Esophagus (tissue), 2 donors: Measurements from ENCODE around the gene SPHK2. TPM values are rescaled to one million over a fixed set of nuclear protein-coding genes. Genes with fewer than 3 reads are reported as not detected.
"Not testable (repeated sequence)": the region's sequence is repeated elsewhere in the genome, so short reads cannot be mapped to it uniquely, and the experiment has no call there.

ENCODE experiments used
- H3K27ac ChIP-seq, 2 donors: one replicate each; pipeline ENCODE4 v1.5.1; 2013; ENCODE audit warnings: low read depth in 2 of 2, mild to moderate bottlenecking in 2 of 2, inconsistent platforms in 1 of 2, low read length in 1 of 2, moderate library complexity in 1 of 2
- H3K27me3 ChIP-seq, 2 donors: one replicate each; pipeline ENCODE4 v1.6.1; 2013; ENCODE audit warnings: low read length in 2 of 2, control low read depth in 1 of 2, mild to moderate bottlenecking in 1 of 2; ENCODE audit not compliant: insufficient read depth in 2 of 2, control insufficient read depth in 1 of 2
- H3K36me3 ChIP-seq, 2 donors: one replicate each; pipeline ENCODE4 v1.6.1; 2013; ENCODE audit warnings: low read length in 1 of 2; ENCODE audit not compliant: control insufficient read depth in 2 of 2, insufficient read depth in 2 of 2
- H3K4me1 ChIP-seq, 2 donors: one replicate each; pipeline ENCODE4 v1.6.1; 2013; ENCODE audit warnings: low read length in 1 of 2; ENCODE audit not compliant: control insufficient read depth in 2 of 2, insufficient read depth in 2 of 2
- H3K4me3 ChIP-seq, 2 donors: one replicate each; pipeline ENCODE4 v1.5.1; 2013; ENCODE audit warnings: low read length in 2 of 2, mild to moderate bottlenecking in 2 of 2, low read depth in 1 of 2, moderate library complexity in 1 of 2
- H3K9me3 ChIP-seq, 2 donors: one replicate each; pipeline ENCODE4 v1.6.1; 2013; ENCODE audit warnings: mild to moderate bottlenecking in 2 of 2, low read depth in 1 of 2, low read length in 1 of 2, moderate library complexity in 1 of 2; ENCODE audit not compliant: control insufficient read depth in 2 of 2, insufficient read depth in 1 of 2
- WGBS, 2 donors: extraction: QIAGEN DNeasy Blood & Tissue Kit; methylation state at CpG; one replicate each; pipeline ENCODE4 v1.1.7; 2013; 5-methylcytosine and 5-hydroxymethylcytosine counted together
- polyA plus RNA-seq, 2 donors: library from polyadenylated mRNA; stranded (reverse); fragments of 200-250 nt; gene quantifications; one replicate each; pipeline ENCODE4 v1.2.3, GENCODE V29; 2013
- donor health status: healthy with polysubstance abuse.
- donor health status: Bipolar disorder and iron deficiency.

SPHK2 gene
- polyA plus RNA-seq, 2 donors = 9.0 to 15.5 TPM

DNA sequence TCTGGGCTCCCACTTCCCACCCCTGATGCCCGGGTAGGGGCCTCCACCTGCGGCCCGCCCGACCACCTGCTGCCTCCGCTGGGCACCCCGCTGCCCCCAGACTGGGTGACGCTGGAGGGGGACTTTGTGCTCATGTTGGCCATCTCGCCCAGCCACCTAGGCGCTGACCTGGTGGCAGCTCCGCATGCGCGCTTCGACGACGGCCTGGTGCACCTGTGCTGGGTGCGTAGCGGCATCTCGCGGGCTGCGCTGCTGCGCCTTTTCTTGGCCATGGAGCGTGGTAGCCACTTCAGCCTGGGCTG is 9.9 kb downstream of the SPHK2 start:
- WGBS, 2 donors = 93% methylated on average over 22 of the region's 22 CpGs
- peak overlapping the region in 1 of 2 donors; percentile 8 for H3K27ac ChIP-seq
- peaks cover 0 to 9% of the 10 kb centered on the region in 2 donors for H3K36me3 ChIP-seq
- no peaks in the 10 kb centered on the region for H3K27me3 ChIP-seq
- H3K4me3 ChIP-seq = no peak overlapping the region
- H3K9me3 ChIP-seq = no peaks in the 10 kb centered on the region
- peaks cover 0 to 18% of the 10 kb centered on the region in 2 donors for H3K4me1 ChIP-seq

GRCh38 chr19:48629599-48630295 is 10.4 kb downstream of the SPHK2 start:
- Histone ChIP-seq H3K9me3 (no peaks in the 10 kb centered on the region), H3K27ac (peak overlapping the region; percentile 22 to 66), H3K4me1 (peaks cover 0 to 19% of the 10 kb centered on the region in 2 donors), H3K27me3 (no peaks in the 10 kb centered on the region), H3K36me3 (peaks cover 0 to 9% of the 10 kb centered on the region in 2 donors), H3K4me3 (no peak overlapping the region)
- 58 to 66% methylated on average over 48 of the region's 48 CpGs for WGBS, 2 donors

DNA sequence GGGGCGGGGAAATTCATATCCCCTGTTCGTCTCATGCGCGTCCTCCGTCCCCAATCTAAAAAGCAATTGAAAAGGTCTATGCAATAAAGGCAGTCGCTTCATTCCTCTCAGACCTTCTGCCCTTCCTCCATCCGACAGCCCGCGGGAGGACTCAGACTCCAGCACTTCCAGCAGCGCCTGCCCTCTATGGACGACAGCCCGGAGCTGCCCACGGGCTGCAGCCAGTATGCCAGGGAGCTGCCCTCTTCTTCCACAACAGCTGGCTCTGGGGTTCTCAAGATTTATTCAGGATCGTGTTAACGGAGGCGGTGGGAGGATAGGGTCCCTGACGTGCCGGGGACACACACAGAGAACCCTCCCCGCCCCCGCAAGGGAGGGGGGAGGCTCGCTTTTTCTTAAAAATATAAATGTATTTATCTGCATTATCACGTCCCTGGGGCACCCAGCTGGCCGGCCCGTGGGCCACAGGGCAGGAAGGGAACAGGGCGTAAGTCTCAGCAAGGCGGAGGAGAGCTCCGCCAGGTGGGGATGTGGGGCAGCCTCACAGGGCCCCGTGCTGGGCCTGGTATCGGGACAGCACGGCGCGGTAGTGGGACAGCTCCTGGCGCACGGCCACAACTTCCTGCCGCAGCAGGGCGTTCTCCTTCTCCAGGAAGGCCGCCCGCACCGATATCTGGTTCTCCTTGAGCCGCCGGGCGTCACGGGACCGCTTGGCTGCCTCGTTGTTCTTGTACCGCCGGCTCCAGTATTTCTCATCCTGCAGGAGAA is 11.2 kb downstream of the SPHK2 start:
- WGBS, 2 donors = 50 to 61% methylated on average over 41 to 47 of the region's 47 CpGs
- H3K4me3 ChIP-seq = no peak overlapping the region
- H3K36me3 ChIP-seq = peaks cover 0 to 9% of the 10 kb centered on the region in 2 donors
- peak overlapping the region; percentile 59 to 66 for H3K27ac ChIP-seq
- H3K4me1 ChIP-seq = peaks cover 0 to 21% of the 10 kb centered on the region in 2 donors
- H3K27me3 ChIP-seq = no peaks in the 10 kb centered on the region
- H3K9me3 ChIP-seq = no peaks in the 10 kb centered on the region

GRCh38 chr19:48631225-48631624 is 11.9 kb downstream of the SPHK2 start:
- Histone ChIP-seq H3K4me1 (peaks cover 0 to 15% of the 10 kb centered on the region in 2 donors), H3K27me3 (no peaks in the 10 kb centered on the region), H3K27ac (peak overlapping the region in 1 of 2 donors; percentile 59), H3K4me3 (no peak overlapping the region), H3K36me3 (peaks cover 0 to 7% of the 10 kb centered on the region in 2 donors), H3K9me3 (no peaks in the 10 kb centered on the region)
- WGBS, 2 donors = 72 to 74% methylated on average over 3 of the region's 3 CpGs

DNA sequence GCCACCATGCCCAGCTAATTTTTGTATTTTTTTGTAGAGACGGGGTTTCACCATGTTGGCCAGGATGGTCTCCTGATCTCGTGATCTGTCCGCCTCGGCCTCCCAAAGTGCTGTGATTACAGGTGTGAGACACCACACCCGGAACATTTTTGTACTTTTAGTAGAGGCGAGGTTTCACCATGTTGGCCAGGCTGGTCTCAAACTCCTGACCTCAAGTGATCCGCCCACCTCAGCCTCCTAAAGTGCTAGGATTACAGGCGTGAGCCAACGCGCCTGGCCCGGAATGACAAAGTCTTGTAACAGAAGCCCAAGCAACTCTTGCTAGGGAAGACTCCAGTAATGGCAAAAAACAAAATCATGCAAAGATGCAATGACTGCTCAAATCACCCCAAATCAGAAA is 13.0 kb downstream of the SPHK2 start:
- not testable (repeated sequence) for H3K27me3 ChIP-seq, H3K4me3 ChIP-seq, H3K36me3 ChIP-seq, H3K9me3 ChIP-seq
- 70 to 75% methylated on average over 11 of the region's 11 CpGs for WGBS, 2 donors
- Histone ChIP-seq H3K4me1 (peaks cover 0 to 12% of the 10 kb centered on the region in 2 donors), H3K27ac (peak overlapping the region; percentile 93 to 99)

DNA sequence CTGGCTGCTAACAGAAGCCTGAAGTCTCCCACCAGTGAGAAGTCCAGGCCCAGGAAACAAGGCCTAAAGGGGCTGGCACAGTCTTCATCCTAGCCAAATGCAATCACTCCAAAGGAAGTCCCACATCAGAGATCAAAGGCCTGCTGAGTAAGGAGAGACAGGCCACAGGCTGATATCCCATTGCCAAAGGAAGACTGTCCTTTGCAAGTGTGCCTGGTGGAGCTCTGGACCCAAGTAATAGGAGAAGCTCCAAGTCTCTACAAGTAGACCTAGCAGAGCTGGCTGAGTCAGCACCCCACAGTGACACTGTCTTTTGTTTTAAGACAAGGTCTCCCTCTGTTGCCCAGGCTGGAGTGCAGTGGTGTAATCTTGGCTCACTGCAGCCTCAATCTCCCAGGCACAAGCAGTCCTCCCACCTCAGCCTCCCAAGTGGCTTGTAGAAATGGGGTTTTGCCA is 13.4 kb downstream of the SPHK2 start:
- Histone ChIP-seq H3K36me3 (peaks cover 0 to 7% of the 10 kb centered on the region in 2 donors), H3K27me3 (no peaks in the 10 kb centered on the region), H3K4me3 (no peak overlapping the region), H3K4me1 (peaks cover 0 to 10% of the 10 kb centered on the region in 2 donors), H3K9me3 (no peaks in the 10 kb centered on the region), H3K27ac (peak overlapping the region; percentile 93 to 99)

DNA sequence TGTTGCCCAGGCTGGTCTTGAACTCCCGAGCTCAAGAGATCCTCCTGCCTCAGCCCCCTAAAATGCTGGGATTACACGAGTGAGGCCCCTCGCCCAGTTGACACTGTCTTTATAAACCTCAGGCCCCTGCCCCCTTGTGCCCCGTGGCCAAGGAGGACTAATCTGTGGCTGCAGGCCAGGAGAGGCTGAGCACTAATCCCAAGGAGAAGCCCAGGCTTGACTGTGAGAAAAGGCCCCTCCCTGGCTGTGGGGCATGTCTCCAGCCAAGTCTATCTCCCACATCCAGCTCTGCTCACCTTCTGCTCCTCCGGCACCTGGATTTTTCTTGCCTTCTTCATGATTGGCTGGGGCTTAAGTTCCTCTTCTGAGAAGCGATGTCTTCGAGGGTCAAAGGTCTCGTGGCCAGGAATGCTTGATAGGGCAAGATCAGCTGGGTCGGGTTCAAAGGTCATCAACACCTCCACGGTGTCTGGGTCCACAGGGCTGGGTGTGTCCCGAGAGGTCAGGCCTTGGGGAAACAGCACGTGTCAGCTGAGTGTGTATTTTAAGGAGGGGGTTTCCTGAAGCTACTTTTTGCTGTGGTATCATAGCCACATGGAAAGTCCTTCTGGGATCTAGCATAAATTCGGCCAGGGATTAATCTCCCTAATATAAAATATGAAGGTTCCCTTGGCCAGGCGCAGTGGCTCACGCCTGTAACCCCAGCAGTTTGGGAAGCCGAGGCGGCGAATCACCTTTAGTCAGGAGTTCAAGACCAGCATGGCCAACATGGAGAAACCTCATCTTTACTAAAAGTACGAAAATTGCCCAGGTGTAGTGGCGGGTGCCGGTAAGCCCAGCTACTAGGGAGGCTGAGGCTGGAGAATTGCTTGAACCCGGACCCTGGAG is 14.1 kb downstream of the SPHK2 start:
- 51 to 52% methylated on average over 22 of the region's 22 CpGs for WGBS, 2 donors
- H3K27ac ChIP-seq = peak overlapping the region; percentile 93 to 99
- H3K4me3 ChIP-seq = no peak overlapping the region
- H3K27me3 ChIP-seq = no peaks in the 10 kb centered on the region
- H3K4me1 ChIP-seq = peaks cover 0 to 10% of the 10 kb centered on the region in 2 donors
- H3K9me3 ChIP-seq = no peaks in the 10 kb centered on the region
- H3K36me3 ChIP-seq = peaks cover 0 to 7% of the 10 kb centered on the region in 2 donors

- Histone ChIP-seq H3K4me3 (no peak overlapping the region), H3K4me1 (peaks cover 0 to 13% of the 10 kb centered on the region in 2 donors), H3K36me3 (peaks cover 0 to 7% of the 10 kb centered on the region in 2 donors), H3K9me3 (no peaks in the 10 kb centered on the region), H3K27me3 (no peaks in the 10 kb centered on the region), H3K27ac (peak overlapping the region; percentile 93 to 99)
- WGBS, 2 donors = 33 to 35% methylated on average over 7 of the region's 7 CpGs
Measured at GRCh38 chr19:48634036-48634342, 14.7 kb downstream of the SPHK2 start.

DNA sequence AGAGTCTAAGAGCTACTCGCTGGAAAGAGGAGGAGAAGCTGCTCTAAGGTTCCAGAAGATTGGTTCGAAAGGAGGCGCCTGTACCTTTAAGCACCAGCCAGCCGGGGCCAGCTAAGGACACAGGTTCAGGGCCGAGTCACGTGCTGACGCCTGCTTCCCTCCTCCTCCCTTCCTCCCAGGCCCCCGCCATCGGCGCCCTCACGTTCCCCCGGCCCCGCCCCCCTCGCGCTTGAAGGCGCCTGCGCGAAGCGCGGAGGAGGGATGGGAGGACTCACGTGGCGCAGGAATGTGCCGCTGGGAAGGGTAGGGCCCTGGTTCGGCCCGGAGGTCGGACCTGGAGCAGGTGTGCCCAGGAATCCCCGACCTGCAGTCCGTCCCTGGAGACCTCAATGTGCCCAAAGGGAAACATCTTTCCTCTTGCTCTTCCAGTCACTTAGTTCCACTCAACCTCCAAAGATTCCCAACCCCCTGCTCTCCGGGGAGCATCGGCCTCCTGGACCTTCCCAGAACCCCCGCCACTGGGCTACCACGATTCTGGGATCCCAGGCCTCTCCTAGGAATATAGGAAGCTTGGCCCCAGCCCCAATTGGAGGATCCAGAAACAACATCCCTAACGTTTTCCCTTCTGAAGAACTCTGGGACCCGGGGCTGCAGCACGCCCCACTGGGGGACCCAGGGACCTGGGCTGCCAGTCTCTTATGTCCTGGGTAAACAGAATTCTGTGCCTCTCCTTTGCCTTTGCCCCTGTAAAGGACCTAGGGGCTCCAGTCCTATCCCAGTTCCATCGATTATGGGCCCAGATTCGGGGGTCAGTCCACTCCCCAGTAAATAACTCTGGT is 15.3 kb downstream of the SPHK2 start:
- peaks cover 0 to 13% of the 10 kb centered on the region in 2 donors for H3K4me1 ChIP-seq
- H3K9me3 ChIP-seq = no peaks in the 10 kb centered on the region
- H3K4me3 ChIP-seq = peak overlapping the region; percentile 20 to 65
- peak overlapping the region; percentile 98 to 99 for H3K27ac ChIP-seq
- peaks cover 0 to 7% of the 10 kb centered on the region in 2 donors for H3K36me3 ChIP-seq
- no peaks in the 10 kb centered on the region for H3K27me3 ChIP-seq
- WGBS, 2 donors = 4% methylated on average over 36 to 37 of the region's 37 CpGs
